ENCODE measurements around the gene TIGD1.

Gene TIGD1

GRCh38 chr2:232550354-232551249, at the start of gene TIGD1, which contains the start of gene EIF4E2:
Gene TIGD1, minus strand, starts transcription at chr2:232550557. Its CDS starts 675 bp downstream, at chr2:232549882.
Gene EIF4E2, plus strand, starts transcription at chr2:232550689. Its CDS starts 36 bp downstream, at chr2:232550725.
- DNase-seq (ENCODE audit: low read depth, low spot score) = peak; percentile 93
- Histone ChIP-seq H3K4me3 (ENCODE audit: insufficient read length, low read depth) (peak within 1 kb of the TSS; percentile 96), H3K4me1 (ENCODE audit: insufficient read depth, insufficient read length) (peaks cover 2% of the 10 kb centered on the region), H3K36me3 (ENCODE audit: insufficient read depth, insufficient read length, low read length) (peaks cover 61% of the 10 kb centered on the region), H3K9me3 (ENCODE audit: insufficient read depth, low read length) (peaks cover 7% of the 10 kb centered on the region; the same call in 1 of the 2 replicates), H3K27me3 (ENCODE audit: insufficient read depth, insufficient read length) (no peaks in the 10 kb centered on the region), H3K9ac (ENCODE audit: insufficient read length, low read depth) (peak within 1 kb of the TSS; percentile 97)
- peak; percentile 9 for TF ChIP-seq YY1 (IDR thresholded peaks at IDR 0.05; ENCODE audit: insufficient read depth, insufficient read length)
- TF ChIP-seq ZNF274 (IDR thresholded peaks at IDR 0.05; ENCODE audit: low read depth, low read length) = no peak
- TF ChIP-seq SUZ12 (IDR thresholded peaks at IDR 0.05; ENCODE audit: extremely low read depth, insufficient read depth, insufficient read length) = no peak

DNA sequence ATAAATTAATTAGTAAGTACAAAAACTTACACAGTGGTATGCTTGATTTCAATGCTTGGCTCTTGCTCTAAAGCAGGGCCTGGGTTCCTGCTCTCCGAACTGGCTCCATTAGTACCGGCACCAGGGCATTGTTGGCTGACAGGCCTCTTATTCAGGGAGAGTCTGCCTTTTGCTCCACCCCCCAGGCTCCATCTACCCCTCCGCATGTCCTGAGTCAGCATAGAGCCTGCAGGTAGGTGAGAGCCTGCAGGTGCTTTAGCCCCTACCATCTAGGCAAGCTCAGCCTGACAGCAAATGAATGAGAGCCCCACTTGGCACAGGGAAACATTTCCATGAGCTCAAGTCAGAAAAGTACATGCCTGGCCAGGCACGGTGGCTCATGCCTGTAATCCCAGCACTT, 47.9 kb upstream of the TIGD1 start:
- TF ChIP-seq ZNF274 (IDR thresholded peaks at IDR 0.05; ENCODE audit: low read depth, low read length) (no peak), YY1 (IDR thresholded peaks at IDR 0.05; ENCODE audit: insufficient read depth, insufficient read length) (no peak), SUZ12 (IDR thresholded peaks at IDR 0.05; ENCODE audit: extremely low read depth, insufficient read depth, insufficient read length) (no peak)
- H3K9ac ChIP-seq (ENCODE audit: insufficient read length, low read depth) = no peak overlapping the region
- no peaks in the 10 kb centered on the region for H3K9me3 ChIP-seq (ENCODE audit: insufficient read depth, low read length)
- no peak for DNase-seq (ENCODE audit: low read depth, low spot score)
- no peaks in the 10 kb centered on the region for H3K4me1 ChIP-seq (ENCODE audit: insufficient read depth, insufficient read length)
- H3K36me3 ChIP-seq (ENCODE audit: insufficient read depth, insufficient read length, low read length) = no peaks in the 10 kb centered on the region
- no peak overlapping the region for H3K4me3 ChIP-seq (ENCODE audit: insufficient read length, low read depth)
- no peaks in the 10 kb centered on the region for H3K27me3 ChIP-seq (ENCODE audit: insufficient read depth, insufficient read length)

DNA sequence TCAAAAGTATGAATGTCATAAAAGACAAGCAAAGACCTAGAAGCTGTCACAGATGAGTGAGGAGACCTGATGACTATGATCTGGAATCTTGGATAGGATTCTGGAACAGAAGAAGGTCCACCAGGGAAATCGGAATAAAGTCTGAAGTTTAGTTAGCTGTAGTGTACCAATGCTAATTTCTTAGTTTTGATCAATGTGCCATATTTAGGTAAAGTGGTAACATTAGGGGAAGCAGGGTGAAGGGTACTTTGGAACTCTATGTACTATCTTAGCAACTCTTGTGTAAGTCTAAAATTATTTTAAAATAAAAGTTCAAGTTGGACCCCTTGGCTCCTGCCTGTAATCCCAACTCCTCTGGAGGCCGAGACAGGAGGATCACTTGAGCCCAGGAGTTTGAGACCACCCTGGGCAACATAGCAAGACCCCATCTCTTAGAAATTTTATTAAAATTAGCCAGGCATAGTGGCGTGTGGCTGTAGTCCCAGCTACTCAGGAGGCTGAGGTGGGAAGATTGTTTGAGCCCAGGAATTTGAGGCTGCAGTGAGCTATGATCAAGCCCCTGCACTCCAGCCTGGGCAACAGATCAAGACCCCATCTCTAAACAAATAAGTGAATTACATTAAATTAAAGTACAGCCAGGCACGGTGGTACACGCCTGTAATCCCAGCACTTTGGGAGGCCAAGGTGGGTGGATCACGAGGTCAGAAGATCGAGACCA, 47.2 kb upstream of the TIGD1 start:
- H3K36me3 ChIP-seq (ENCODE audit: insufficient read depth, insufficient read length, low read length) = no peaks in the 10 kb centered on the region
- no peaks in the 10 kb centered on the region for H3K9me3 ChIP-seq (ENCODE audit: insufficient read depth, low read length)
- H3K4me1 ChIP-seq (ENCODE audit: insufficient read depth, insufficient read length) = peaks cover 2% of the 10 kb centered on the region
- H3K4me3 ChIP-seq (ENCODE audit: insufficient read length, low read depth) = no peak overlapping the region
- TF ChIP-seq ZNF274 (IDR thresholded peaks at IDR 0.05; ENCODE audit: low read depth, low read length) = no peak
- TF ChIP-seq SUZ12 (IDR thresholded peaks at IDR 0.05; ENCODE audit: extremely low read depth, insufficient read depth, insufficient read length) = no peak
- no peak for TF ChIP-seq YY1 (IDR thresholded peaks at IDR 0.05; ENCODE audit: insufficient read depth, insufficient read length)
- no peak for DNase-seq (ENCODE audit: low read depth, low spot score)
- H3K9ac ChIP-seq (ENCODE audit: insufficient read length, low read depth) = no peak overlapping the region
- no peaks in the 10 kb centered on the region for H3K27me3 ChIP-seq (ENCODE audit: insufficient read depth, insufficient read length)

DNA sequence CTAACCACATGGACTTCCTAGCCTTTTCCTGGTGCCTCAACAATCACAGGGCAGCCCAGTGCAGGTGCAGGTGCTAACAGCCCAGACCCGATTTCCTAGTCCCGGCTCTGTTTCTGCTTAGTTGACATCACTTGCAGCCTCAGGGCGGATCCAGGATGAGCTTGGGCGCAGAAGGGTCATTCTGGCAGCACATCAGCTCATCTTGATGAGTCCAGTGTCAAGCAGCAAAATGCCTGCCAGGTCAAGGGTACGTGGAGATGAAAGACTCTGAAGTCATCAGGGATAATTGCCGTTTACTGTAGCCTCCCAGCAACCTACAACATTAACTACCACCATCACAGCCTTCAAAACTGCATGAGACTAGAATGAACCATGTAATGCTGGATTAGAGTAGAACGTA, 43.6 kb upstream of the TIGD1 start:
- no peak overlapping the region for H3K9ac ChIP-seq (ENCODE audit: insufficient read length, low read depth)
- no peak for DNase-seq (ENCODE audit: low read depth, low spot score)
- no peaks in the 10 kb centered on the region for H3K9me3 ChIP-seq (ENCODE audit: insufficient read depth, low read length)
- H3K36me3 ChIP-seq (ENCODE audit: insufficient read depth, insufficient read length, low read length) = no peaks in the 10 kb centered on the region
- H3K27me3 ChIP-seq (ENCODE audit: insufficient read depth, insufficient read length) = no peaks in the 10 kb centered on the region
- H3K4me3 ChIP-seq (ENCODE audit: insufficient read length, low read depth) = no peak overlapping the region
- TF ChIP-seq YY1 (IDR thresholded peaks at IDR 0.05; ENCODE audit: insufficient read depth, insufficient read length) (no peak), SUZ12 (IDR thresholded peaks at IDR 0.05; ENCODE audit: extremely low read depth, insufficient read depth, insufficient read length) (no peak), ZNF274 (IDR thresholded peaks at IDR 0.05; ENCODE audit: low read depth, low read length) (no peak)
- H3K4me1 ChIP-seq (ENCODE audit: insufficient read depth, insufficient read length) = peaks cover 2% of the 10 kb centered on the region

DNA sequence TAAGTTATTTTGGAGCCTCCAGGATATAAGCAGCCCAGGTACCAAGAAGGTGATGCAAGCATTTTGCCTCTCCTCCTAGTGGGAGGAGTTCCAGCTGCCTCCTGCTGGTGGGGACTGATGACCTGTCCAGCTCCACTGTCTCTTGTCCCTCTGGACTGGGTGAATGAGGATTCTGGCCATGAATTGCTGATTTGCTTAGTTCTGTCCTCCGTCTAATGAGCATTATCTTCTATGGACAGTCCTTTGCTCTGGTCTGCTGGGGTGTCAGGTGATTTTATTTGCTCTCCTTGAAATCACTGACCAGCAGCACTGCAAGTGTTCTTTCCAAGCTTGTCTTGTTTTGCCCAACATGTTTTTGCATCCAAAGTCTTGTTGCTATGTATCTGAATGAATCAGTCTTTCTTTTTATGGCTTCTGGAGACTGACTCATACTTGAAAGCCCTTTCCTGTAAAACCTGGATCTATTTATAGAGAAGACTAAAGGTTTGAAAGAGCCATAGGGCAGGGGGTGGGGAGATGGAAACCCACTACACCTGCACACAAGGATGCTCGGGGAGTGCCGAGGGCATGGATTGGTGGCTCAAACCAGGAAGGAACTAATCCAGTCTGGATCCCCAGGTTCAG, 42.5 kb upstream of the TIGD1 start:
- Histone ChIP-seq H3K27me3 (ENCODE audit: insufficient read depth, insufficient read length) (no peaks in the 10 kb centered on the region), H3K9ac (ENCODE audit: insufficient read length, low read depth) (no peak overlapping the region), H3K4me3 (ENCODE audit: insufficient read length, low read depth) (no peak overlapping the region), H3K9me3 (ENCODE audit: insufficient read depth, low read length) (no peaks in the 10 kb centered on the region), H3K4me1 (ENCODE audit: insufficient read depth, insufficient read length) (peaks cover 2% of the 10 kb centered on the region), H3K36me3 (ENCODE audit: insufficient read depth, insufficient read length, low read length) (no peaks in the 10 kb centered on the region)
- no peak for DNase-seq (ENCODE audit: low read depth, low spot score)
- TF ChIP-seq SUZ12 (IDR thresholded peaks at IDR 0.05; ENCODE audit: extremely low read depth, insufficient read depth, insufficient read length) (no peak), ZNF274 (IDR thresholded peaks at IDR 0.05; ENCODE audit: low read depth, low read length) (no peak), YY1 (IDR thresholded peaks at IDR 0.05; ENCODE audit: insufficient read depth, insufficient read length) (no peak)

- no peak for TF ChIP-seq ZNF274 (IDR thresholded peaks at IDR 0.05; ENCODE audit: low read depth, low read length)
- no peak for TF ChIP-seq SUZ12 (IDR thresholded peaks at IDR 0.05; ENCODE audit: extremely low read depth, insufficient read depth, insufficient read length)
- no peak for TF ChIP-seq YY1 (IDR thresholded peaks at IDR 0.05; ENCODE audit: insufficient read depth, insufficient read length)
- Histone ChIP-seq H3K9me3 (ENCODE audit: insufficient read depth, low read length) (no peaks in the 10 kb centered on the region), H3K27me3 (ENCODE audit: insufficient read depth, insufficient read length) (no peaks in the 10 kb centered on the region), H3K4me3 (ENCODE audit: insufficient read length, low read depth) (no peak overlapping the region), H3K9ac (ENCODE audit: insufficient read length, low read depth) (no peak overlapping the region), H3K4me1 (ENCODE audit: insufficient read depth, insufficient read length) (peaks cover 7% of the 10 kb centered on the region), H3K36me3 (ENCODE audit: insufficient read depth, insufficient read length, low read length) (peaks cover 7% of the 10 kb centered on the region)
- DNase-seq (ENCODE audit: low read depth, low spot score) = no peak
Observed at GRCh38 chr2:232588680-232589585, 38.6 kb upstream of the TIGD1 start.
